GM21529 (cell line): ENCODE results near the gene MAP2K3.
"Not testable (repeated sequence)": the region's sequence is repeated elsewhere in the genome, so short reads cannot be mapped to it uniquely, and the experiment has no call there.

ENCODE experiments used
- ATAC-seq: cut with Tn5 transposase; IDR thresholded peaks from one replicate; pipeline ENCODE4 v1.9.1; 2021; ENCODE audit not compliant: unreplicated experiment

MAP2K3 gene

DNA sequence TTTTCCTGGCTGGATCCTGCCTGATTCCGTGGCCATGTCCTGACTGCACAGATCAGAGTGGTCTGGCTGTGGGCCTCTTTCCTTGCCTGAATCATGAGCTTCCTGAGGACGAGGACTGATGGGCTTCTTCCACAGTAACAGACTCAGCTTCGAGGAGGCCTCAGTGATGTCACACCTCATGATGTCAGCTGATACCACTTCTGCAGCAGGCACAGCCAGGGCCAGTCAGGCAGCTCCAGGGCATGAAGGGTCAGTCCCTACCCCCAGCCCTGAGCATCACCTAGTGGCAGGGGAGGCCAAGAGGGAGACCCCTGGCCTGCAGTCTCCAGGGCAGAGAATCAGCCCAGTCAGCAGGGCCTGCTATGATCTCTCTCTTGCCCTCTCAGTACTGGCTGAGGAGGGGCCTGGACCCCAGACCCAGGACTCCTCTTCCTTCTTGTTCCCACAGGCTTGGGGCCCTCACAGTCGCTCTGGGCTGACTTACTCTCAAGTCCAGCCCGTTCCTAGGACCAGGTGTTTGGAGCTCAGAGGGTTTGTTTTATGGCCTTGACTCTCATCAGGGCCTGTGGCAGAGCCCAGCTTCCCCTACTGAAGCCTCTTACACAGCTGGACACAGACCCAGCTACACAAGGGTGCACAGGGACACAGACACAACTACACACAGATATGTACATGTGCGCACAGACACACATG is 65.0 kb downstream of the MAP2K3 start:
- not testable (repeated sequence) for ATAC-seq

DNA sequence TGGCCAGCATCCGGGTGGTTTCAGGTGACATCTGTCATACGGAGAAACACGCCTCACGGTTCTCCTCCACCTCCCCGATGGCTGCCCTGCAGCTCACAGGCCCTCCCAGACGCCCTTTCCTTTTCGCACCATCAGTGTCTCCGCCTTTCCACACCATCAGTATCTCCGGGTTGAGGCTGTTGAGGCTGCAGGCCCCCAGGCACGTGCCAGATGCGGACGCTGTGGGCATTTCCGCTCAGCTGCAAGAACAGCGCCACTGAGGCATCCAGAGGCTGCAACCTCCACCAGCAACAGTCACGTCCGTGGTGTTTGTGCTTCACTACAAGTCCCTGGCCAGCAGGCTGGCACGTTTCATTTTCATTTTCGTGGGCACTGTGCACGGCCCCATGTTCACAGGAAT is 66.0 kb downstream of the MAP2K3 start:
- not testable (repeated sequence) for ATAC-seq

DNA sequence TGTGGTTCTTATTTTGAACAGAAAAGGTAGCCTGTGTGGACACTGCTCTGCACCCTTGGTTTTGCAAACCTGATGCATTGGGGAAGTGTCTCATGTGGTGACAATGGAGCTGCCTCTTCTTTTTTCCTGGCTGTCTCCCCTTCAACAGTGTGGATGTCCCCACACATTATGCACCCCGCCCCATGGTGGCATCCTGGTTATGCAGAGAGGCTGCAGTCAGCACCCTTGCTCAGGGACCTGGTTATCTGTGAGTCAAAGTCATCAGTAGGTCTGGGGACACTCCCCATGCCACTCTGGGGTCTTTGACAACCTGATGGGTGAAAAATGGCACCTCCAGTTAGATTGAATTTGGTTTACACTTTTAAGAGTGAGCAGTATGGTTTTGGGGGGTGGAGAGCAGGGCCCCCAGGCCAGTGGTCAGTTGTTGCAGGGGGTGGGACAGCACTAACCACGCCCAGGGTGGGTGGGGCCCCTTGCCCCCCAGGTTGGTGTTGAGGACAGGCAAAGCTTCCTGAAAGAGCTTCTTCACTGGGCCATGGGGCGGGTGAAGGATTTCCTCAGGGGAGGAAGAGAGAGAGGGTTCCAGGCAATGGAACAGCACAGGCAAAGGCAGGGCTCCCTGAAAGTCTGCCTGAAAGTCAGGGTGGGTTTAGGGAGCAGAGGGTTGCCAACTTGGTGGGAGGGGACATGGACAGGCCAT is 67.0 kb downstream of the MAP2K3 start:
- ATAC-seq, result no peak

DNA sequence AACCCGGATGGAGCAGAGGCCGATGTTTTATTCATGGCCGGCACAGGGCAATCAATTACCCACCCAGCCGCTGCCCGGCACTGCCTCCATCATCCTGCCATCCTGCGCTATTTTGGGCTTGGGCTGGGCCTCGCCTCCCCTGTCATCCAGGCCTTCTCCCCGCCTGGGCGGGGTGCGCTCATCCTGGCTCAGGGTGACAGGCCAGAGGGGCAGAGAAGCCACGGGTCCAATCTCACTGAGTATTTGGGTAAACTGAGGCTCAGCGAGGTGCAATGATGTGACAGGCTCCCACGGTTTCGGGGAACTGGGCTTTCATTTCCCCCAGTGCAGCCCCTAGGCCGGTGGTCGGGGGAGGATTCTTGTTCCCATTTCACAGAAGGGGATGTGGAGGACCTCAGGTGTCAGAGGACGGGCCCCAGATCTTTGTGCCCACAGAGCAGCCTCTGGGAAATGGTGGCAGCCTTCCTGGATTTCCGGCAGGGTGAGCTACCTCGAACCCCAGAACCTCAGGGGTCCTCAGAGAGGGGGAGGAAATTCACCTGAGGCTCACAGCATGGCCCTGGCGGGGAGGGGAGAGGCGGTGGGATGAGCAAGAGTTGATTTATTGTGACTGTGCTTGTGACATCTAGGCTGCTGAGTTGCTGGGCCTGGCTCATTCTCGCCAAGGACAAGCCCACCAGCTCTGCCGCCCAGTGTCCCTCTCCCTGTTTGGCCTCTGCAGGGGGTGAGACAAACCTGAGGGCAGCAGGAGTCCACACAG is 67.9 kb downstream of the MAP2K3 start:
- ATAC-seq, result no peak

DNA sequence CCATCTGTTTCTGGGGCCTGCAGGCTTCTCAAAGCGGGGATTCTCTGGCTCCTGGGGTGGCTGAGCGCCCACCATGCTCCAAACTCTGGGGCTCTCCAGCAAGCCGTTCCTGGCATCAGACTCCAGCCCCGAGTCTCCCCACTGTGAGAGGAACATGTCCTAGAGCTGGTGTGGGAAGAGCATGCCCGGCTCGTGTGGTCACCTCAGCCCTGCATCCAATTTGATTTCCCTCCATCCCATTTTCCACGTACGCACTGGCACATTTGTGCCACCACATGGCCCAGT is 68.4 kb downstream of the MAP2K3 start:
- ATAC-seq, result no peak

DNA sequence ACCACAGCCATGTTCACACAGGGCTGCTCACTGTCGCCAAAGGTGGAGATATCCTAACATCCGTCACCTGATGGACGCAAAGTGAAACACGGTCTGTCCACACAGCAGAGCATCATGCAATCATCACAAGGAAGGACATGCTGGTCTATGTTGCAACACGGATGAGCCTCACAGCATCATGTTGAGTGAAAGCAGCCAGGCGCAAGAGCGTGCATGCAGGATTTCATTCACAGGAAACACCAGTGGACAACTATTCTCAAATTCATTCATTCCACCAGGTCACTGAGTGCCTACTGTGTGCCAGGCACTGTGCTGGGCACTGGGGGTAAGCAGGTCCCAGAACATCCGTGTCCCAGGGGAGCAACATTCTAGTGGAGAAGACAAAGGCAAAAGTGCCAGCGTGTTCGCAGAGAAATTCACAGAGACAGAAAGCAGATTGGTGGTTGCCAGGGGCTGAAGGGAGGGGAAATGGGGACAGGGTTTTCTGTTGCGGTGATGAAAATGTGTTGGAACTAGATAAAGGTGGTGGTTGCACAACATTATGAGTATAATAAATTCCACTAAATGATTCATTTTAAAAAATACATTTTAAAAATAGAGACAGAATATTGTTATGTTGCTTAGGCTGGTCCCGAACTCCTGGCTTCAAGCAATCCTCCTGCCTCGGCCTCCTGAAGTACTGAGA is 69.0 kb downstream of the MAP2K3 start:
- no peak for ATAC-seq

DNA sequence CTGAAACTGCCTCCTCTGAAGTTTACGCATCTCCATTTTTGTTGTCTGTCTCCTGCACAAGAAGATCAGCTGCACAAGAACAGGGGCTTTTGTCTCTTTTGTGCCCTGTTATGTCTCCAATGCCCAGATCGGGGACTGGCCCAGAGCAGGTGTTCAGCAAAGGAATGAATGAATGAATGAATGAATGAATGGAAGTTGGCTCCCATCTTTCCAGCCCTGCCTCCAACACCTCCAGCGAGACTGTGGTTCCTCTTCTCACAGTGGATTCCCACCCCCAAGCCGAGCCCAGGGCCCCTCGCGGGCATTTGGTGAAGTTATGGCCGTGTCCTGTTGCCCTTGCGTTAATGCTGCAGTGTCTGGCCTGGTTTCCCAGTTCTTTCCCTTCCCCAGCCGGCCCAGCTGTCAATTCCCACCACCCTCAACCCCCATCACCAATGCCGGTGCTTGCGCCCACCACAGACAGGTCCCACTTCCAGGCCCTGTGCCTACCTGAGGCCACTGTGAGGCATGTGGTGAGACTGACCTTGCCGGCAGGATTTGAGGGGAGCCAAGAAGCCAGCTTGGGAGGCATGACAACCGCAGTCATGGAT is 70.4 kb downstream of the MAP2K3 start:
- no peak for ATAC-seq

DNA sequence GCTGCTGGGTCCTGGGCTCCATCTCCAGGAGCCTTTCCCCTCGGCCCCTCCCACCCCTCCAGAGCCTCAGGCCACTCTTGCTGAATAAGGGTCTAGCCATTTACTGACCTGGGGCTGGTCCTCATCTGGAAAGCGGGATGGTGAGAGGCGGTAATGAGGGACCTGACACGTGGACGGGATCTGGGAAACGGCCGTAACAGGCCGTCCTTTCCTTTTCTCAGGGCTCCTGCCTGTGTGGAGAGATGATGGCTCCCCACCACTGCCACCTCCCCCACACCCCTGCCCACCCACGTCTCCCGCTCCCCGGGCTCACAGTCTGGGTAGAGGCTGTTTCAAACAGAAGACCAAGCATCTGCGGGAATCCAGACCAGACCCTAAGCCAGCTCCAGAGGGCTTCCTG is 71.1 kb downstream of the MAP2K3 start:
- ATAC-seq, result no peak

DNA sequence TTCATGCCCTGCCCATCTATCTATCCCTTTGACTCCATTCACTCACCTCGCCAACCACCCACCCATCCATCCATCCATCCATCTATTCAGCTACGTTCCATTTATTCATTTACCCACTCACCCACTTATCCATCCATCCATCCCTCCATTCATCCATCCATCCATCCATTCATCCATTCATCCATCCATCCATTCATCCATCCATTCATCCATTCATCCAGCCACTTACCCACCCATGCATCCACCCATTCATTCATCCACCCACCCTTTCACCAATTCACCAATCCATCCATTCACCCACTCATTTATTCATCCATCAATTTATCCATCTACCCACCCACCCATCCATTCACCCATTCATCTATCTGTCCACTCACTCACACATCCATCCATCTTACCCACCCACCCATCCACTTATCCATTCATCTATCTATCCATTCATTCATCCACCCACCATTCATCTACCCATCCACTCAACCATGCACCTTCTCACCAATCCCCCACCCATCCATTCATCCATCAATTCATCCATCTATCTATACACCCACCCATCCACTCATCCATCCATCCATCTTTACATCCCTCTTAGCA is 72.1 kb downstream of the MAP2K3 start:
- no peak for ATAC-seq

DNA sequence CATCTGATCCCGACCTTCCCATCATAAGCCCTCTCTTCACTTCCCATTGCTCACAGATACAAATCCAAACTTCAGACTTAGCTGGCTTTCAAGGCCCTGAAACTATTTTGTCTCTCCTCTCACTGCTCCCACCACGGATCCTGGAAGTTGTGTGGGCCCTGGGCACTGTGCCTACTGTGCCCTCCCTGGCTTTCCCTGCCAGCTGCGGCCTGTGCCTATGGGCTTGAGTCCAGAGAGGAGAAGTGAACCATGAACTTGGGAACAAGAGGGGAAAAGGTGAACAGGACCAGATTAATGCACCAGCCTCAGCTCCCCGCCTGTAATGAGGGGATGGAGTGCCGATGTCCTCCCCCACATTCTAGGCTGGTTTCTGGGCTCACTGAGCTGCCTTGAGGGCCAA is 72.8 kb downstream of the MAP2K3 start:
- no peak for ATAC-seq

DNA sequence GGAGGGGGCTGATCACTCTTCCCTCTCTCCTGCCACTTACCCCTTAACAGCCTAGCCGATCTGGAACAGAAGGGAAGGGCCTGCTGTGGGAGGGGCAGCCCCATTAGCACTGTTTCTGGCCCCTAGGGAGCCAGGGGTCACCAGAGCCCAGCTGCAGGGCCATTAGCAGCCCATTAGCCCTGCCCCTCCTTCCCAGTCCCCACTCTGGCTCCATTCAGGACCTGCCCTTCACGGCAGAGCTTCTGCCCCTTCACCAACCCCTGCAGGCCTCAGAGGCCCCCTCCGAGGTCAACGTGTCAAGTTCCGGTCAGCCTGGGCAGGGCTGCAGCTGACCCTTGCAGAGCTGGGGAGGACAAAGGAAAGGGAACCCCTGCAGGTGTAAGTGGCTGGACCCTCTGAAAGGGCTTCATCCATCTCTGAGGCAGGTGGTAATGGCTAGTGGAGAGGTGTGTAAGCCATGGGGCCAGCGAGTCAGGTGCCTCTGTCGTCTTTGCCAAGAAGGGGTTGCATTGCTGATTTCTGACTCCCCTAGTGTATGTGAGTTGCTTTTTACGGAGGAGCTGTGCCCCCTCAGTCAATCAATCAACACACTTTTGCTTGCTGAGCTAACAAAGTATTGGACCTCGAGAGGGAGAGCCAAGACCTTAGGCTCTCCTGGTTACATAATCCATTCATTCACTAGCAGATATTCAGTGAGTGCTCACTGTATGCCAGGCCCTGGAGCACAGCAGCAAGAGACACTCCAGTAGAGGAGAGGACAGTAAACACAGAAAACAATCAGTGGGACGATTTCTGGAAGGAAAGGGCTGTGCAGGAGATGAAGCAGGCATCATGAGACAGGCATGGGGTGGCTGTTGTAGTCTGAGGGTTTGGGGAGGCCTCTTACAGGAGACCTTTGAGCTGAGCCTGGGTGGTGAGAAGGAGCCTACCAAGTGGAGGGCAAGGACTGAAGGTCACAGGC is 73.5 kb downstream of the MAP2K3 start:
- no peak for ATAC-seq

DNA sequence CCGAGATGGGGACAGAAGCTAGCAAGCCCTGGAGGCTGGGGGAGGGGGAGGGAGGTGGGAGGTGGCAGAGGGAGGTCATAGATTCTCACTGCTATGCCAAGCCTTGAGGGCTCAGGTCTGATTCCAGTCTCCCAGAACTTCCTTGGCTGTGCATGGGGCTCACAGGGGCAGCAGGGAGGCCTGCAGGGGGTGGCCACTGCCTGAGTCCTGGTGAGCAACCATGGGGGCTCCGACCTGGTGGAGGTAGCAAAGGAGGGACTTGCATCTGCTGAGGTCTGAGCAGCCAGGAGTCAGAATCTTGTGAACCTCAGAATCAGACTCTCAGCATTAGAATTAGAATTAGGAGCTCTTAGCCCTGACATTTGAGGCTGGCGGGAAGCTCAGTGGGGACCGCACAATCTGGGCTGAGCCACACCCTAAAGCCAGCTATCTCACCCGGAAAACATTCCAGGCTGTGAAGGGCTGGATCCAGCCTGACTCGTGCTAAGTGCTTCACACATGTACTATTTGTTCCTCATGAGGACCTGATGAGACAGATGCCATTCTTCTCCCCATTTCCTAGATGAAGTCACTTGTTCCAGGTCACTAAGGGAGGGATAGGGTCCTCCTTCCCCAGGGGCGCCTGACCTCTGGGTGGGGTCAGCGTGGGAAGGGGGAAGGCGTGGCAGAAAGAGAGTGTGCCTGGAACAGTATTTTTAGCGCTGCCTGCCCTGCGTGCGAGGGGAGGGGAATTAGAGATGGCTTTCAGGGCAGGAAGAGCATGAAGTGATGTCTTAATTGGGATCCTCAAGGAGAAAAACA is 74.4 kb downstream of the MAP2K3 start:
- ATAC-seq, result no peak

DNA sequence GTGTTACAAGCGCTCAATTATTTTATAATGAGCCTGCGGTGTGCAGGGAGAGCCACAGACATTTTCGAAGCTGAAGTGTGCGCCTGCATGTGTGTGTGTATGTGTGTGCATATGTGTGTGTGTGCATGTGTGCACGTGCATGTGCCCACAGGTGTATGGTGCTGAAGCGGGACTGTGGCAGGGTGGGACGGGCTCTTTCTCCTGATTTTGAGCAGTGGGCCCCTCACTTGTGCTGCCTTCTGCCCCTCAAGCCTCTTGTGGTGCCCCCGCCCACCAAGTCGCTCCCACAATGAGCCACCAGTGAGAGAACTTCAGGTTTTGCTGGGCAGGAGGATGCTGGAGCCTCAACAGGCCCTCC is 75.0 kb downstream of the MAP2K3 start:
- no peak for ATAC-seq

DNA sequence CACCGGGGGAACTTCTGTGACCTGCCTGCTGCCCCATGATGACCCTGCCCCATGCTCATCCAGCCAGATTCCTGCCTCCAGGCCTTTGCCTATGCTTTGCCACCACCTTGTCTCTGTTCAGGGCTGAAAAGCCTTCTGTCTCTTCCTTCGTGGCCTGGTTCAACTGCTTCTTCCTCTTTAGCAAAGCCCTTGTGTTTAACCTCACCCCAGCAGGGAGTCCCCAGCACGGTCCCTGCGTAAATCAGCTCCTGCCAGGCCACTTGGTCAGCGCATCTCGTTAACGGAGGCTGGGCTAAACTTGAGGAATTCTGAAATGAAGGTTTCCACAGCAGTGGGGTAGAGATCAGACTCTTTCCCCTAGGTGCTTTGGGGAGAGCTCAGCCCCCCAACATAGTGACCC is 75.5 kb downstream of the MAP2K3 start:
- ATAC-seq, result no peak

DNA sequence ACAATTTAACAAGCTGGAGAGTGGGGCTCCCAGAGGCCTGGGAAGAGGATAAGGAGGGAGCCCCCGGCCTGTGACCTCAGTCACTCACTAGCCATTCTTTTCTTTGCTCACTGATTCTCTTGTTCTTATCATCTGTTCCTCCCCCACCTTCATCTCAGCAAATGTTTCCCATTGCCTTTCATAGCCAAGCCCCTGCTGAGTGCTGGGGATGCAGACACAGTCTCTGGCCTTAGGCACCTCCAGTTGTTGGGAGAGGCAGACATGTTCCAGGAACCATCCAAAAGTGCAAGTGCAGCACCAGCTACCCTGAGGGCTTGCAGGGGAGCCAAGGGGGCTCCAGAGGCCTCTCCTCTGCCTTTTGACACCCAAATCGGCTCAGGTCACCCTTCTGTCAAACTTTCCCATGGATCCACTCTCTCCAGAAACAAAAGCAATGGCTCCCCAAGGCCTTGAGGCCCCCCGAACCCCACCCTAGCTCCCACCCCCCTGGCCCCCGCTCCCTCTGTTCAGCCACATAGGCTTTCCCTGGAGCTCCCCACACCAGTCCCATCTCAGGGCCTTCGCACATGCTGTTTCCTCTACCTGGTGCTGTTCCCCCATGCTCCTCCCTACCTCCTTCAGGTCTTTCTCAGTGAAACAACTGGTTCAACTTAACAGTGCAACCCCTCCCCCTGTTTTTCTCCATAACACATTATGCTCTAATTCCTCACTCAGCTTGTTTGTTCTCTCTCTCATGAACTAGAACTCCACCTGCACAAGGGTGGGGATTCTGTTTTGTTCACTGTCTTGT is 76.7 kb downstream of the MAP2K3 start:
- ATAC-seq, result no peak

DNA sequence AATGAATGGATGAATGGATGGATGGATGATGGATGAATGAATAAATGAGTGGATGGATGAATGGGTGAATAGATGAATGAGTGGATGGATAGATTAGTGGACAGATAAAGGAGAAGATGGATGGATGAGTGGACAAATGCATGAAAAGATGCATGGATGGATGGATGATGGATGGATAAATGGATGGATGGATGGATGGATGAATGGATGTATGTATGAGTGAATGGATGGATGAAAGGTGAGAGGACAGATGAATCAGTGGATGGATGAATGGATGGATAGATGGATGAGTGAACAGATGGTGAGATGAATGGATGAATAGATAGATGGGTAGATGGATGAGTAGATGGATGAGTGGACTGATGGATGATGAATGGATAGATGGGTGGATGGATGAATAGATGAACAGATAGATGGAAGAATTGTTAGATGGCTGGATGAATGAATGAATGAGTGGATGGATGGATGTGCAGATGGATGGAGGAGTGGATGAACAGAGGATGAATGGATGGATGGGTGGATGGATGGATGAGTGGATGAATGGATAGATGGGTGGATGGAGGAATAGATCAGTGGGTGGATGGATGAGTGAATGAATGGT is 77.9 kb downstream of the MAP2K3 start:
- ATAC-seq, result no peak

DNA sequence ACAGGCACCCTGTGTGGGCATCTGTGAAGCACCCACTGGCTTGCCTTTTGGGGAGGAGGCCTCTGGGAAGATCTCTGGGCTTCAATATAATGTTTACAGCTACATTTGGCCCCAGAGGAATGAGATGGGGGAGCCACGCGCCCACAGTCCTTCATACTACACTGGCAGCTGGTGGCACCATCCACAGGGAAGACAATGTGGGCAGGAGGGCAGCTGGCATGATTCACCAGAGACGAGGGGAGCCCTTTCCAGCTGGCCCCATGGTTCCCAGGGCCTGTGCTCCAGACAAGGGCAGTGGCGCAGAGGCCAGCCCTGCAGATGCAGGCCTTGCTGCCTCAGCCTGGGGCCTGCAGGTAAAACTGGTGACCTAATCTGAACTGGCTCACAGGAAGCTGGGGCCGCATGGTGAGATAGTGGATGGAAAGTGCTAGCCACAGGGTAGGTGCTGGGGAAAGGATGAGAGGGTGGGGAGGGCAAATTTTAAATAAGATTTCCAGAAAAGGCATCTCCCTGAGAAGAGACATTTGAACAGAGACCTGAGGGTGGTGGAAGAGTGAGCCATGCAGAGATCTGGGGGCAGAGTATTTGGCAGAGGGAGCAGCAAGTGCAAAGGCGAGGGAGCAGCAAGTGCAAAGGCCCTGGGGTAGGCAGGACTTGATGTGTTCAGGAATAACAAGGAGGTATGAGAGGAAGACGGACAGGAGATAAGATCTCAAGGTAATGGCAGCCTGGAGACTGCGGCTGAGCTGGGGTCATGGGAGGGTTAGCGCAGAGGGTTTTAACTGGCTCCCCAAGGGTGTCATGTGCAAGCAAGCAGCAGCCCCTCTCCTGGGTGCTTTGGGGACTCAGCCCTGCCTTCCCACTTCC is 79.5 kb downstream of the MAP2K3 start:
- no peak for ATAC-seq
